Neural cell (in vitro differentiated cells): ENCODE results near the gene N4BP3. TPM values are rescaled to one million over a fixed set of nuclear protein-coding genes. Genes with fewer than 3 reads are reported as not detected.

Experiments
- H2AFZ ChIP-seq: fragments of 200-600, 300-800 bp; sonication (generic), shearing (Covaris generic); 2 replicates; pipeline ENCODE4 v1.6.0; 2014; ENCODE audit warnings: low read depth, mild to moderate bottlenecking, antibody characterized with exemption, low read length, moderate library complexity
- H3F3A ChIP-seq: fragments of 200-600 bp; shearing (Covaris generic); 2 replicates; pipeline ENCODE4 v1.6.1; 2016; ENCODE audit warnings: mild to moderate bottlenecking, moderate library complexity, mixed read lengths, antibody characterized with exemption, low read length; ENCODE audit not compliant: insufficient read depth, poor library complexity, severe bottlenecking
- H3K27ac ChIP-seq: fragments of 200-600, 300-800 bp; sonication (generic), shearing (Covaris generic); 2 replicates; pipeline ENCODE4 v1.5.1; 2014; ENCODE audit warnings: mild to moderate bottlenecking, low read length, moderate library complexity
- H3K27me3 ChIP-seq: fragments of 300-800, 200-600 bp; sonication (generic), shearing (Covaris generic); 2 replicates; pipeline ENCODE4 v1.6.0; 2014; ENCODE audit warnings: mild to moderate bottlenecking, low read depth, low read length, moderate library complexity; ENCODE audit not compliant: insufficient read depth
- H3K36me3 ChIP-seq: fragments of 300-800, 200-600 bp; sonication (generic), shearing (Covaris generic); 2 replicates; pipeline ENCODE4 v1.5.1; 2014; ENCODE audit warnings: mild to moderate bottlenecking, antibody characterized with exemption, low read length, moderate library complexity; ENCODE audit not compliant: insufficient read depth
- H3K4me2 ChIP-seq: fragments of 300-800, 200-600 bp; sonication (generic), shearing (Covaris generic); 2 replicates; pipeline ENCODE4 v1.6.0; 2014; ENCODE audit warnings: mild to moderate bottlenecking, low read length
- H3K4me3 ChIP-seq: fragments of 300-800, 200-600 bp; sonication (generic), shearing (Covaris generic); 2 replicates; pipeline ENCODE4 v1.5.1; 2014; ENCODE audit warnings: mild to moderate bottlenecking, low read length, moderate library complexity
- H3K79me2 ChIP-seq: fragments of 200-600 bp; shearing (Covaris generic); replicated peaks from 2 replicates; pipeline ENCODE4 v1.6.0; 2014; ENCODE audit warnings: mild to moderate bottlenecking, low read length, moderate library complexity; ENCODE audit not compliant: insufficient read depth
- H3K9ac ChIP-seq: fragments of 300-800, 200-600 bp; sonication (generic), shearing (Covaris generic); 2 replicates; pipeline ENCODE4 v1.6.1; 2016; ENCODE audit warnings: mild to moderate bottlenecking, low read length, mixed read lengths
- H3K9me2 ChIP-seq: fragments of 200-600 bp; shearing (Covaris generic); 2 replicates; pipeline ENCODE4 v1.6.1; 2016; ENCODE audit warnings: mild to moderate bottlenecking, low read length, mixed read lengths; ENCODE audit not compliant: insufficient read depth
- H3K9me3 ChIP-seq: fragments of 200-600, 300-800 bp; sonication (generic), shearing (Covaris generic); 2 replicates; pipeline ENCODE4 v1.6.1; 2016; ENCODE audit warnings: mild to moderate bottlenecking, mixed run types, low read length, moderate library complexity, mixed read lengths
- H4K20me1 ChIP-seq: fragments of 200-600 bp; shearing (Covaris generic); 2 replicates; pipeline ENCODE4 v1.6.1; 2016; ENCODE audit warnings: mild to moderate bottlenecking, mixed run types; ENCODE audit not compliant: insufficient read depth
- EP300 ChIP-seq: fragments of 450-650 bp; conservative IDR thresholded peaks from 2 replicates; pipeline ENCODE4 v1.6.1; 2014; ENCODE audit warnings: antibody characterized with exemption, mild to moderate bottlenecking, moderate library complexity; ENCODE audit not compliant: poor library complexity, severe bottlenecking
- EZH2 ChIP-seq: fragments of 200-600, 300-800 bp; shearing (Covaris generic), sonication (generic); IDR thresholded peaks from 2 replicates; pipeline ENCODE4 v1.6.1; 2014; ENCODE audit warnings: antibody characterized with exemption, low read length, borderline replicate concordance, mild to moderate bottlenecking; ENCODE audit not compliant: insufficient read depth, poor library complexity, severe bottlenecking
- MXI1 ChIP-seq: fragments of 450-650 bp; conservative IDR thresholded peaks from 2 replicates; pipeline ENCODE4 v1.6.1; 2014; ENCODE audit warnings: antibody characterized with exemption, mild to moderate bottlenecking; ENCODE audit not compliant: poor library complexity, severe bottlenecking
- POLR2AphosphoS5 ChIP-seq: IDR thresholded peaks from 2 replicates; pipeline ENCODE4 v1.6.1; 2012
- RAD21 ChIP-seq: fragments of 450-650 bp; conservative IDR thresholded peaks from 2 replicates; pipeline ENCODE4 v1.6.1; 2014; ENCODE audit warnings: antibody characterized with exemption, mild to moderate bottlenecking, moderate library complexity
- SMC3 ChIP-seq: fragments of 450-650 bp; conservative IDR thresholded peaks from 2 replicates; pipeline ENCODE4 v1.6.1; 2014; ENCODE audit warnings: antibody characterized with exemption, mild to moderate bottlenecking, moderate library complexity; ENCODE audit not compliant: poor library complexity
- TAF1 ChIP-seq: IDR thresholded peaks from 2 replicates; pipeline ENCODE4 v1.6.1; 2012; ENCODE audit warnings: low read depth
- polyA plus RNA-seq: library from polyadenylated mRNA; depleted of rRNA; stranded (reverse); fragments of >200 nt; gene quantifications from 2 replicates; pipeline ENCODE4 v1.2.3, GENCODE V29; 2014
- TF ChIP-seq, protein P1 (sequence below): IDR thresholded peaks from 2 replicates; pipeline ENCODE4 v1.6.1; 2012; ENCODE audit warnings: borderline replicate concordance
- TF ChIP-seq, protein P2 (sequence below): fragments of 450-650 bp; IDR thresholded peaks from 2 replicates; pipeline ENCODE4 v1.5.1; 2014; ENCODE audit warnings: antibody characterized with exemption, mild to moderate bottlenecking, moderate library complexity; ENCODE audit not compliant: poor library complexity, severe bottlenecking

The N4BP3 gene
- polyA plus RNA-seq, 1 donor from 2014 or later = 4.6 TPM

GRCh38 chr5:178147406-178147805 is 34.1 kb downstream of the N4BP3 start:
- Histone ChIP-seq H3K4me3 (no peak overlapping the region), H3F3A (no peaks in the 10 kb centered on the region), H2AFZ (no peak overlapping the region), H3K9me2 (no peaks in the 10 kb centered on the region), H3K27me3 (no peaks in the 10 kb centered on the region), H3K9me3 (no peaks in the 10 kb centered on the region), H3K27ac (no peak overlapping the region), H3K4me2 (no peak overlapping the region), H3K36me3 (no peaks in the 10 kb centered on the region), H3K79me2 (no peaks in the 10 kb centered on the region), H3K9ac (no peak overlapping the region), H4K20me1 (no peaks in the 10 kb centered on the region)
- no peak for TF ChIP-seq MXI1
- TF ChIP-seq, protein P1, sequence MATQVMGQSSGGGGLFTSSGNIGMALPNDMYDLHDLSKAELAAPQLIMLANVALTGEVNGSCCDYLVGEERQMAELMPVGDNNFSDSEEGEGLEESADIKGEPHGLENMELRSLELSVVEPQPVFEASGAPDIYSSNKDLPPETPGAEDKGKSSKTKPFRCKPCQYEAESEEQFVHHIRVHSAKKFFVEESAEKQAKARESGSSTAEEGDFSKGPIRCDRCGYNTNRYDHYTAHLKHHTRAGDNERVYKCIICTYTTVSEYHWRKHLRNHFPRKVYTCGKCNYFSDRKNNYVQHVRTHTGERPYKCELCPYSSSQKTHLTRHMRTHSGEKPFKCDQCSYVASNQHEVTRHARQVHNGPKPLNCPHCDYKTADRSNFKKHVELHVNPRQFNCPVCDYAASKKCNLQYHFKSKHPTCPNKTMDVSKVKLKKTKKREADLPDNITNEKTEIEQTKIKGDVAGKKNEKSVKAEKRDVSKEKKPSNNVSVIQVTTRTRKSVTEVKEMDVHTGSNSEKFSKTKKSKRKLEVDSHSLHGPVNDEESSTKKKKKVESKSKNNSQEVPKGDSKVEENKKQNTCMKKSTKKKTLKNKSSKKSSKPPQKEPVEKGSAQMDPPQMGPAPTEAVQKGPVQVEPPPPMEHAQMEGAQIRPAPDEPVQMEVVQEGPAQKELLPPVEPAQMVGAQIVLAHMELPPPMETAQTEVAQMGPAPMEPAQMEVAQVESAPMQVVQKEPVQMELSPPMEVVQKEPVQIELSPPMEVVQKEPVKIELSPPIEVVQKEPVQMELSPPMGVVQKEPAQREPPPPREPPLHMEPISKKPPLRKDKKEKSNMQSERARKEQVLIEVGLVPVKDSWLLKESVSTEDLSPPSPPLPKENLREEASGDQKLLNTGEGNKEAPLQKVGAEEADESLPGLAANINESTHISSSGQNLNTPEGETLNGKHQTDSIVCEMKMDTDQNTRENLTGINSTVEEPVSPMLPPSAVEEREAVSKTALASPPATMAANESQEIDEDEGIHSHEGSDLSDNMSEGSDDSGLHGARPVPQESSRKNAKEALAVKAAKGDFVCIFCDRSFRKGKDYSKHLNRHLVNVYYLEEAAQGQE = no peak
- TF ChIP-seq SMC3 = no peak
- TF ChIP-seq TAF1 = no peak
- no peak for TF ChIP-seq RAD21
- no peak for TF ChIP-seq EZH2
- no peak for TF ChIP-seq POLR2AphosphoS5
- TF ChIP-seq EP300 = no peak
- TF ChIP-seq, protein P2, sequence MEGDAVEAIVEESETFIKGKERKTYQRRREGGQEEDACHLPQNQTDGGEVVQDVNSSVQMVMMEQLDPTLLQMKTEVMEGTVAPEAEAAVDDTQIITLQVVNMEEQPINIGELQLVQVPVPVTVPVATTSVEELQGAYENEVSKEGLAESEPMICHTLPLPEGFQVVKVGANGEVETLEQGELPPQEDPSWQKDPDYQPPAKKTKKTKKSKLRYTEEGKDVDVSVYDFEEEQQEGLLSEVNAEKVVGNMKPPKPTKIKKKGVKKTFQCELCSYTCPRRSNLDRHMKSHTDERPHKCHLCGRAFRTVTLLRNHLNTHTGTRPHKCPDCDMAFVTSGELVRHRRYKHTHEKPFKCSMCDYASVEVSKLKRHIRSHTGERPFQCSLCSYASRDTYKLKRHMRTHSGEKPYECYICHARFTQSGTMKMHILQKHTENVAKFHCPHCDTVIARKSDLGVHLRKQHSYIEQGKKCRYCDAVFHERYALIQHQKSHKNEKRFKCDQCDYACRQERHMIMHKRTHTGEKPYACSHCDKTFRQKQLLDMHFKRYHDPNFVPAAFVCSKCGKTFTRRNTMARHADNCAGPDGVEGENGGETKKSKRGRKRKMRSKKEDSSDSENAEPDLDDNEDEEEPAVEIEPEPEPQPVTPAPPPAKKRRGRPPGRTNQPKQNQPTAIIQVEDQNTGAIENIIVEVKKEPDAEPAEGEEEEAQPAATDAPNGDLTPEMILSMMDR = no peak

DNA sequence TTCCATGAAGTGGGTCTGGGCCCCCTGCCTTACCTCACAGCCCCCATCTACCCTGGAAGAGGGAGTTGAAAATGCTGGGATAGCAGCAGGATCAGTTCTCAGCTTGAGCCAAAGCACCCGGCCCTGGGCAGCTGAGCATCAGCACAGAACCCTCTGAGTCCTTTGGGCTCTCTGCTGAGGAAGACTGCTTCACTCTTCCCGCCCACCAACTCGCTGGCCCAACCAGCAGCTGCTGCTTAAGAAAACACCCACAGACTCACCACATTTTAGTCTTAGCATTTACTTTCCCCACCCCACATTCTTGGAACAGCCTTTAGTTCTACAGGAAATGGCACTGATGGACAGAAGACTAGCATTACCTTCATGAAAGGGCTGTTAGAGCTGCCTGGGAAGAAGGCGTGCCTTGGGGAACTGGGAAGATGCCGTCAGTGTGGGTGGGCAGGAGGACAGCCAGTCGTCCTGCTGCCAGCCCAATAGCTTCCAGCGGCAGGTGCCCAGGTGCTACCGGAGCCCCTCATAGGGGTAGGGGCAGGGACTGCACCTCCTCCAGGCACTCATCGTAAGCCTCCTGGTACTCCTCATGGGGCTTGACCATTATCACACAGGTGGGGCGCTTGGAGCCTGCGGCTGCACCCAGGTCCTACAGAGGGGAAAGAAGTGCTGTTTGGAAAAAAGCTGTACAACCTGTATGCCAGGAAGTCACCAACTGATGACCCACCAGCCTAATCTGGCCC is 36.0 kb downstream of the N4BP3 start:
- no peaks in the 10 kb centered on the region for H3F3A ChIP-seq
- peaks cover 5% of the 10 kb centered on the region for H3K79me2 ChIP-seq
- no peak overlapping the region for H3K4me2 ChIP-seq
- no peak overlapping the region for H2AFZ ChIP-seq
- H4K20me1 ChIP-seq = no peaks in the 10 kb centered on the region
- H3K4me3 ChIP-seq = no peak overlapping the region
- H3K27me3 ChIP-seq = no peaks in the 10 kb centered on the region
- H3K9me2 ChIP-seq = no peaks in the 10 kb centered on the region
- H3K9ac ChIP-seq = no peak overlapping the region
- no peaks in the 10 kb centered on the region for H3K36me3 ChIP-seq
- H3K27ac ChIP-seq = no peak overlapping the region
- H3K9me3 ChIP-seq = no peaks in the 10 kb centered on the region
- TF ChIP-seq RAD21 = no peak
- TF ChIP-seq, protein P1 = no peak
- TF ChIP-seq SMC3 = no peak
- TF ChIP-seq, protein P2 = no peak
- no peak for TF ChIP-seq EP300
- TF ChIP-seq MXI1 = no peak
- no peak for TF ChIP-seq POLR2AphosphoS5
- TF ChIP-seq EZH2 = no peak
- TF ChIP-seq TAF1 = no peak
